Vagina (tissue), 2 donors: Measurements from ENCODE around the gene TBC1D8B.

Experiments
- POLR2A ChIP-seq, 2 donors: fragments of 450-650 bp; IDR thresholded peaks; one replicate each; pipeline ENCODE4 v1.6.1; 2017; ENCODE audit warnings: antibody characterized with exemption in 2 of 2, mild to moderate bottlenecking in 2 of 2, moderate library complexity in 2 of 2
- POLR2AphosphoS5 ChIP-seq, 2 donors: sonication (generic); formaldehyde crosslinking; IDR thresholded peaks; one replicate each; pipeline ENCODE4 v1.9.0; 2017; ENCODE audit warnings: antibody characterized with exemption in 2 of 2, mild to moderate bottlenecking in 2 of 2, low read depth in 1 of 2; ENCODE audit not compliant: insufficient read depth in 1 of 2
- TF ChIP-seq, protein P1 (sequence below), 3 experiments: fragments of 450-650 bp in 2 of 3; fragments of 200-600 bp in 1 of 3; sonication (generic) in 1 of 3; IDR thresholded peaks; one replicate each; pipeline ENCODE4 v1.5.1; 2017 to 2019; ENCODE audit warnings: antibody characterized with exemption in 3 of 3, mild to moderate bottlenecking in 2 of 3, moderate library complexity in 2 of 3

DNA sequence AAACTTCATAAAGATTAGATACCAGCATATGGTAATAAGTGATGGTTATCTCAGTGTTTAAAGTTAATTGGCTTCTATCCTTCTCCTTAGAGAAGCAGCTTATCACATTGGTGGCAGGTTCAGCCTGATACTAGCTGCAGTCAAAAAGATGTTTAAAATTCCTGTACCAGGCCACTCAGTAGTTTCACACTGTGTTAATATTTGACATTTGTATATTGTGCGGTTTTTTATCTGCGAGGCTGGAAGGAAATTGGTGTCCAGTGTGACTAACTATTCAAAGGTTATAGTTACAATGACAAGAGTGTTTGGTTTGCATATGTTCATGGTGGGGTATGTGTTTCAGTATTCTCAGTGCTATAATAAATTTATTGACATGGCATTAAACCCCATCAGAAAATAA lies 27.5 kb upstream of the TBC1D8B start:
- TF ChIP-seq, protein P1, sequence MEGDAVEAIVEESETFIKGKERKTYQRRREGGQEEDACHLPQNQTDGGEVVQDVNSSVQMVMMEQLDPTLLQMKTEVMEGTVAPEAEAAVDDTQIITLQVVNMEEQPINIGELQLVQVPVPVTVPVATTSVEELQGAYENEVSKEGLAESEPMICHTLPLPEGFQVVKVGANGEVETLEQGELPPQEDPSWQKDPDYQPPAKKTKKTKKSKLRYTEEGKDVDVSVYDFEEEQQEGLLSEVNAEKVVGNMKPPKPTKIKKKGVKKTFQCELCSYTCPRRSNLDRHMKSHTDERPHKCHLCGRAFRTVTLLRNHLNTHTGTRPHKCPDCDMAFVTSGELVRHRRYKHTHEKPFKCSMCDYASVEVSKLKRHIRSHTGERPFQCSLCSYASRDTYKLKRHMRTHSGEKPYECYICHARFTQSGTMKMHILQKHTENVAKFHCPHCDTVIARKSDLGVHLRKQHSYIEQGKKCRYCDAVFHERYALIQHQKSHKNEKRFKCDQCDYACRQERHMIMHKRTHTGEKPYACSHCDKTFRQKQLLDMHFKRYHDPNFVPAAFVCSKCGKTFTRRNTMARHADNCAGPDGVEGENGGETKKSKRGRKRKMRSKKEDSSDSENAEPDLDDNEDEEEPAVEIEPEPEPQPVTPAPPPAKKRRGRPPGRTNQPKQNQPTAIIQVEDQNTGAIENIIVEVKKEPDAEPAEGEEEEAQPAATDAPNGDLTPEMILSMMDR (IDR thresholded peaks at IDR 0.05), result no peak
- no peak for TF ChIP-seq POLR2A (IDR thresholded peaks at IDR 0.05)
- TF ChIP-seq POLR2AphosphoS5 (IDR thresholded peaks at IDR 0.05; ENCODE audit: insufficient read depth in 1 of 2, low read depth in 1 of 2), result no peak
